ENCODE measurements around the gene OR4L1.

GRCh38 chr14:20092050-20092449 is 32.2 kb downstream of the OR4L1 start:
- TF ChIP-seq ZNF274 (CRISPR knock-in tag; IDR thresholded peaks at IDR 0.05) (no peak), NFE2L2 (IDR thresholded peaks at IDR 0.05; ENCODE audit: low read length) (no peak), MTF1 (CRISPR knock-in tag; IDR thresholded peaks at IDR 0.05) (no peak), CTCF (CRISPR knock-in tag; IDR thresholded peaks at IDR 0.05) (no peak), BRD4 (CRISPR knock-in tag; IDR thresholded peaks at IDR 0.05) (no peak), EZH2 (conservative IDR thresholded peaks at IDR 0.05; ENCODE audit: low read depth, low read length) (no peak), SMARCE1 (IDR thresholded peaks at IDR 0.05; ENCODE audit: borderline replicate concordance) (no peak), POLR2AphosphoS5 (IDR thresholded peaks at IDR 0.05; ENCODE audit: low read depth, low read length) (no peak), NFIC (IDR thresholded peaks at IDR 0.05; ENCODE audit: low read length) (no peak)
- TF ChIP-seq, protein P1, sequence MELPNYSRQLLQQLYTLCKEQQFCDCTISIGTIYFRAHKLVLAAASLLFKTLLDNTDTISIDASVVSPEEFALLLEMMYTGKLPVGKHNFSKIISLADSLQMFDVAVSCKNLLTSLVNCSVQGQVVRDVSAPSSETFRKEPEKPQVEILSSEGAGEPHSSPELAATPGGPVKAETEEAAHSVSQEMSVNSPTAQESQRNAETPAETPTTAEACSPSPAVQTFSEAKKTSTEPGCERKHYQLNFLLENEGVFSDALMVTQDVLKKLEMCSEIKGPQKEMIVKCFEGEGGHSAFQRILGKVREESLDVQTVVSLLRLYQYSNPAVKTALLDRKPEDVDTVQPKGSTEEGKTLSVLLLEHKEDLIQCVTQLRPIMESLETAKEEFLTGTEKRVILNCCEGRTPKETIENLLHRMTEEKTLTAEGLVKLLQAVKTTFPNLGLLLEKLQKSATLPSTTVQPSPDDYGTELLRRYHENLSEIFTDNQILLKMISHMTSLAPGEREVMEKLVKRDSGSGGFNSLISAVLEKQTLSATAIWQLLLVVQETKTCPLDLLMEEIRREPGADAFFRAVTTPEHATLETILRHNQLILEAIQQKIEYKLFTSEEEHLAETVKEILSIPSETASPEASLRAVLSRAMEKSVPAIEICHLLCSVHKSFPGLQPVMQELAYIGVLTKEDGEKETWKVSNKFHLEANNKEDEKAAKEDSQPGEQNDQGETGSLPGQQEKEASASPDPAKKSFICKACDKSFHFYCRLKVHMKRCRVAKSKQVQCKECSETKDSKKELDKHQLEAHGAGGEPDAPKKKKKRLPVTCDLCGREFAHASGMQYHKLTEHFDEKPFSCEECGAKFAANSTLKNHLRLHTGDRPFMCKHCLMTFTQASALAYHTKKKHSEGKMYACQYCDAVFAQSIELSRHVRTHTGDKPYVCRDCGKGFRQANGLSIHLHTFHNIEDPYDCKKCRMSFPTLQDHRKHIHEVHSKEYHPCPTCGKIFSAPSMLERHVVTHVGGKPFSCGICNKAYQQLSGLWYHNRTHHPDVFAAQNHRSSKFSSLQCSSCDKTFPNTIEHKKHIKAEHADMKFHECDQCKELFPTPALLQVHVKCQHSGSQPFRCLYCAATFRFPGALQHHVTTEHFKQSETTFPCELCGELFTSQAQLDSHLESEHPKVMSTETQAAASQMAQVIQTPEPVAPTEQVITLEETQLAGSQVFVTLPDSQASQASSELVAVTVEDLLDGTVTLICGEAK (IDR thresholded peaks at IDR 0.05): peak; percentile 93
- TF ChIP-seq, protein P1 (CRISPR knock-in tag; IDR thresholded peaks at IDR 0.05): no peak
